K562 (cell line): Measurements from ENCODE around the gene ADD3. TPM values are rescaled to one million over a fixed set of nuclear protein-coding genes. Genes with fewer than 3 reads are reported as not detected.

ENCODE experiments used
- C11orf30 ChIP-seq: fragments of 450-650 bp; IDR thresholded peaks from 2 replicates; pipeline ENCODE4 v1.6.1; 2016; ENCODE audit warnings: low read depth, mild to moderate bottlenecking
- HMG20B ChIP-seq: fragments of 250-450 bp; sonication (Bioruptor Pico); IDR thresholded peaks from 2 replicates; pipeline ENCODE4 v1.5.0; 2021; ENCODE audit warnings: mild to moderate bottlenecking
- HNRNPH1 ChIP-seq: fragments of 200-400 bp; formaldehyde crosslinking; optimal IDR thresholded peaks from 2 replicates; pipeline ENCODE3; 2017; ENCODE audit warnings: low read depth, mild to moderate bottlenecking, low read length, moderate library complexity
- MAFF ChIP-seq: IDR thresholded peaks from 2 replicates; pipeline ENCODE4 v1.6.1; 2012; ENCODE audit warnings: low read length, improper control_type of control experiment
- MAFG ChIP-seq: fragments of 450-650 bp; conservative IDR thresholded peaks from 2 replicates; pipeline ENCODE4 v1.6.1; 2016; ENCODE audit warnings: missing genetic modification characterization, missing compliant biosample characterization
- NCOA6 ChIP-seq: fragments of 450-650 bp; IDR thresholded peaks from 2 replicates; pipeline ENCODE4 v1.6.1; 2017; ENCODE audit warnings: mild to moderate bottlenecking
- NEUROD1 ChIP-seq: fragments of 150-350 bp; IDR thresholded peaks from 2 replicates; pipeline ENCODE4 v1.6.1; 2014; ENCODE audit warnings: borderline replicate concordance, low read length, low read depth; ENCODE audit not compliant: partially characterized antibody
- NFE2 ChIP-seq: IDR thresholded peaks from 2 replicates; pipeline ENCODE4 v1.6.1; 2014; ENCODE audit warnings: antibody characterized with exemption, low read depth
- SAFB ChIP-seq: fragments of 200-400 bp; formaldehyde crosslinking; IDR thresholded peaks from 2 replicates; pipeline ENCODE4 v1.6.1; 2017; ENCODE audit warnings: low read depth, low read length, borderline replicate concordance
- SMARCA5 ChIP-seq: fragments of 450-650 bp; IDR thresholded peaks from 2 replicates; pipeline ENCODE4 v1.6.1; 2016
- TAF15 ChIP-seq: fragments of 200-400 bp; formaldehyde crosslinking; IDR thresholded peaks from 2 replicates; pipeline ENCODE4 v1.6.1; 2017; ENCODE audit warnings: mild to moderate bottlenecking, low read depth, low read length, moderate library complexity
- TCFL5 ChIP-seq: fragments of 250-450 bp; sonication (Bioruptor Pico); conservative IDR thresholded peaks from 2 replicates; pipeline ENCODE4 v1.6.1; 2021; ENCODE audit warnings: mild to moderate bottlenecking, moderate library complexity, matching md5 sums
- ZNF316 ChIP-seq: fragments of 450-650 bp; IDR thresholded peaks from 2 replicates; pipeline ENCODE4 v1.6.1; 2016
- ZNF589 ChIP-seq: fragments of 200-800 bp; sonication (Bioruptor generic); IDR thresholded peaks from 2 replicates; pipeline ENCODE4 v1.6.1; 2016; ENCODE audit warnings: low read depth, missing genetic modification characterization, missing compliant biosample characterization
- ZNF766 ChIP-seq: fragments of 200-800 bp; sonication (Bioruptor generic); conservative IDR thresholded peaks from 2 replicates; pipeline ENCODE4 v1.6.1; 2016; ENCODE audit warnings: missing genetic modification characterization, missing compliant biosample characterization
- polyA plus RNA-seq, 8 experiments: library from polyadenylated mRNA; depleted of rRNA in 4 of 8; stranded (reverse) in 5 of 8; unstranded in 3 of 8; fragments of >200 nt; fragmentation: Nextera tagmentation in 2 of 8; fragmentation: Illumina TruSeq in 1 of 8; extraction: Ambion mirVana in 2 of 8; extraction: Trizol in 1 of 8; gene quantifications; 2 replicates each; pipeline versions ENCODE4 v1.2.1 to v1.2.3, GENCODE V29; 2011 to 2014; ENCODE audit warnings: inconsistent platforms in 1 of 8, missing spikeins in 1 of 8
- total RNA-seq, 7 experiments: library from RNA; depleted of rRNA in 6 of 7; stranded (reverse); fragments of >200 nt in 6 of 7; fragmentation: Illumina TruSeq in 2 of 7; extraction: Trizol in 2 of 7; gene quantifications; 2 replicates each; pipeline versions ENCODE4 v1.2.1 to v1.2.3, GENCODE V29; 2011 to 2021; ENCODE audit warnings: low replicate concordance in 1 of 7
- TF ChIP-seq, protein P1 (sequence below), 2 experiments: fragments of 200-800 bp in 1 of 2; sonication (Bioruptor generic) in 1 of 2; sonication (generic) in 1 of 2; formaldehyde crosslinking in 1 of 2; IDR thresholded peaks in 1 of 2; conservative IDR thresholded peaks in 1 of 2; 2 replicates each; pipeline versions ENCODE4 v1.5.0 to v1.6.1; 2016 to 2020; ENCODE audit warnings: missing compliant biosample characterization in 1 of 2, missing genetic modification characterization in 1 of 2, missing genetic modification reagents in 1 of 2
- TF ChIP-seq, protein P2 (sequence below): sonication (generic); formaldehyde crosslinking; IDR thresholded peaks from 2 replicates; pipeline ENCODE4 v1.8.0; 2023; ENCODE audit warnings: mild to moderate bottlenecking, missing genetic modification reagents
- TF ChIP-seq, protein P3 (sequence below): fragments of 450-650 bp; IDR thresholded peaks from 2 replicates; pipeline ENCODE4 v1.6.1; 2016; ENCODE audit warnings: borderline replicate concordance
- TF ChIP-seq, protein P4 (sequence below): fragments of 450-650 bp; formaldehyde crosslinking; IDR thresholded peaks from 2 replicates; pipeline ENCODE4 v1.4.0; 2022; ENCODE audit warnings: missing genetic modification characterization
- TF ChIP-seq, protein P5 (sequence below): fragments of 450-650 bp; formaldehyde crosslinking; IDR thresholded peaks from 2 replicates; pipeline ENCODE4 v1.4.0; 2020; ENCODE audit warnings: mild to moderate bottlenecking, moderate library complexity

ADD3 gene
- total and polyA plus RNA-seq, 9 of the 15 experiments (the other 6 are each of a cell fraction or from before 2014, with no cell fraction given) = 13.2 to 125 (median 31.7) TPM

DNA sequence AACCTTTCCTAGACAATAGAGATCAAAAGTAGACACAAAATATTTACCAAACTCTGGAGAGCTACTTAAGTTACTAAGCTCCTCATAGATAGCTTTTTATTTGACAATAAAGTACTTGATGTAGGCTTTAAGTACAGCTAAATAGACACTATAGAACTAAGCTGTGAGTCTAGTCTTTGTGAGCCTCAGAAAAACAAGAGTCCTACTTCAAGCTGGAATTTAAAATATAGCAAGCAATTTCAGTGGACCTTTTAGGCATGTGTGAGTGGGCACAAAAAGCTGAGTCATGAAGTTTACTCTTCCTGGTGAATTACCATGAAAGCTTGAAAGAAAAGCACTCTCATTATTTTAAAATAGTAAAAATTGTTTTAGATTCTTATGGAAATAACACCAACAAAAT lies 76.1 kb downstream of the ADD3 start (continued):
- TF ChIP-seq SAFB = no peak
- TF ChIP-seq, protein P1, sequence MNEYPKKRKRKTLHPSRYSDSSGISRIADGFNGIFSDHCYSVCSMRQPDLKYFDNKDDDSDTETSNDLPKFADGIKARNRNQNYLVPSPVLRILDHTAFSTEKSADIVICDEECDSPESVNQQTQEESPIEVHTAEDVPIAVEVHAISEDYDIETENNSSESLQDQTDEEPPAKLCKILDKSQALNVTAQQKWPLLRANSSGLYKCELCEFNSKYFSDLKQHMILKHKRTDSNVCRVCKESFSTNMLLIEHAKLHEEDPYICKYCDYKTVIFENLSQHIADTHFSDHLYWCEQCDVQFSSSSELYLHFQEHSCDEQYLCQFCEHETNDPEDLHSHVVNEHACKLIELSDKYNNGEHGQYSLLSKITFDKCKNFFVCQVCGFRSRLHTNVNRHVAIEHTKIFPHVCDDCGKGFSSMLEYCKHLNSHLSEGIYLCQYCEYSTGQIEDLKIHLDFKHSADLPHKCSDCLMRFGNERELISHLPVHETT (CRISPR knock-in tag; conservative IDR thresholded peaks at IDR 0.05 in 1 of 2, IDR thresholded peaks at IDR 0.05 in 1 of 2) = 0 out of 4 replicates have a peak, but pooled peaks of 1 of the 2 experiments have one; percentile 34
- TF ChIP-seq, protein P2, sequence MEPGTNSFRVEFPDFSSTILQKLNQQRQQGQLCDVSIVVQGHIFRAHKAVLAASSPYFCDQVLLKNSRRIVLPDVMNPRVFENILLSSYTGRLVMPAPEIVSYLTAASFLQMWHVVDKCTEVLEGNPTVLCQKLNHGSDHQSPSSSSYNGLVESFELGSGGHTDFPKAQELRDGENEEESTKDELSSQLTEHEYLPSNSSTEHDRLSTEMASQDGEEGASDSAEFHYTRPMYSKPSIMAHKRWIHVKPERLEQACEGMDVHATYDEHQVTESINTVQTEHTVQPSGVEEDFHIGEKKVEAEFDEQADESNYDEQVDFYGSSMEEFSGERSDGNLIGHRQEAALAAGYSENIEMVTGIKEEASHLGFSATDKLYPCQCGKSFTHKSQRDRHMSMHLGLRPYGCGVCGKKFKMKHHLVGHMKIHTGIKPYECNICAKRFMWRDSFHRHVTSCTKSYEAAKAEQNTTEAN (CRISPR knock-in tag) = no peak
- TF ChIP-seq MAFG (tag) = peak; percentile 99
- peak; percentile 99 for TF ChIP-seq MAFF
- peak; percentile 99 for TF ChIP-seq C11orf30
- no peak for TF ChIP-seq HMG20B (CRISPR knock-in tag)
- TF ChIP-seq SMARCA5 = no peak
- TF ChIP-seq ZNF316 = peak; percentile 99
- TF ChIP-seq NFE2 = peak; percentile 92
- TF ChIP-seq NCOA6 = 0 out of 2 replicates have a peak, but pooled peaks have one; percentile 11
- no peak for TF ChIP-seq NEUROD1
- TF ChIP-seq, protein P3, sequence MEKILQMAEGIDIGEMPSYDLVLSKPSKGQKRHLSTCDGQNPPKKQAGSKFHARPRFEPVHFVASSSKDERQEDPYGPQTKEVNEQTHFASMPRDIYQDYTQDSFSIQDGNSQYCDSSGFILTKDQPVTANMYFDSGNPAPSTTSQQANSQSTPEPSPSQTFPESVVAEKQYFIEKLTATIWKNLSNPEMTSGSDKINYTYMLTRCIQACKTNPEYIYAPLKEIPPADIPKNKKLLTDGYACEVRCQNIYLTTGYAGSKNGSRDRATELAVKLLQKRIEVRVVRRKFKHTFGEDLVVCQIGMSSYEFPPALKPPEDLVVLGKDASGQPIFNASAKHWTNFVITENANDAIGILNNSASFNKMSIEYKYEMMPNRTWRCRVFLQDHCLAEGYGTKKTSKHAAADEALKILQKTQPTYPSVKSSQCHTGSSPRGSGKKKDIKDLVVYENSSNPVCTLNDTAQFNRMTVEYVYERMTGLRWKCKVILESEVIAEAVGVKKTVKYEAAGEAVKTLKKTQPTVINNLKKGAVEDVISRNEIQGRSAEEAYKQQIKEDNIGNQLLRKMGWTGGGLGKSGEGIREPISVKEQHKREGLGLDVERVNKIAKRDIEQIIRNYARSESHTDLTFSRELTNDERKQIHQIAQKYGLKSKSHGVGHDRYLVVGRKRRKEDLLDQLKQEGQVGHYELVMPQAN = no peak
- no peak for TF ChIP-seq TCFL5 (CRISPR knock-in tag)
- no peak for TF ChIP-seq HNRNPH1
- TF ChIP-seq ZNF589 (CRISPR knock-in tag) = no peak
- no peak for TF ChIP-seq TAF15
- TF ChIP-seq, protein P4, sequence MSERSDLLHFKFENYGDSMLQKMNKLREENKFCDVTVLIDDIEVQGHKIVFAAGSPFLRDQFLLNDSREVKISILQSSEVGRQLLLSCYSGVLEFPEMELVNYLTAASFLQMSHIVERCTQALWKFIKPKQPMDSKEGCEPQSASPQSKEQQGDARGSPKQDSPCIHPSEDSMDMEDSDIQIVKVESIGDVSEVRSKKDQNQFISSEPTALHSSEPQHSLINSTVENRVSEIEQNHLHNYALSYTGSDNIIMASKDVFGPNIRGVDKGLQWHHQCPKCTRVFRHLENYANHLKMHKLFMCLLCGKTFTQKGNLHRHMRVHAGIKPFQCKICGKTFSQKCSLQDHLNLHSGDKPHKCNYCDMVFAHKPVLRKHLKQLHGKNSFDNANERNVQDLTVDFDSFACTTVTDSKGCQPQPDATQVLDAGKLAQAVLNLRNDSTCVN (CRISPR knock-in tag) = no peak
- no peak for TF ChIP-seq ZNF766 (CRISPR knock-in tag)
- TF ChIP-seq, protein P5, sequence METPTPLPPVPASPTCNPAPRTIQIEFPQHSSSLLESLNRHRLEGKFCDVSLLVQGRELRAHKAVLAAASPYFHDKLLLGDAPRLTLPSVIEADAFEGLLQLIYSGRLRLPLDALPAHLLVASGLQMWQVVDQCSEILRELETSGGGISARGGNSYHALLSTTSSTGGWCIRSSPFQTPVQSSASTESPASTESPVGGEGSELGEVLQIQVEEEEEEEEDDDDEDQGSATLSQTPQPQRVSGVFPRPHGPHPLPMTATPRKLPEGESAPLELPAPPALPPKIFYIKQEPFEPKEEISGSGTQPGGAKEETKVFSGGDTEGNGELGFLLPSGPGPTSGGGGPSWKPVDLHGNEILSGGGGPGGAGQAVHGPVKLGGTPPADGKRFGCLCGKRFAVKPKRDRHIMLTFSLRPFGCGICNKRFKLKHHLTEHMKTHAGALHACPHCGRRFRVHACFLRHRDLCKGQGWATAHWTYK = no peak
